HCT116 (cell line): ENCODE measurements around the gene CREG2. TPM values are rescaled to one million over a fixed set of nuclear protein-coding genes. Genes with fewer than 3 reads are reported as not detected.

Experiments used
- ATAC-seq: fragments of 200-7000 bp; cut with Tn5 transposase; 2 replicates; pipeline ENCODE4 v1.9.1; 2020; ENCODE audit warnings: mild to moderate bottlenecking, moderate library complexity
- BruUV-seq: library from RNA; stranded (reverse); fragments of 400-500 nt; replicated peaks from 2 replicates; lab custom pipeline; 2021; lab: Mats Ljungman, UMichigan
- CTCF ChIA-PET: fragments of 300-600 bp; sonication (Branson Sonifier 250); formaldehyde crosslinking; loops from one replicate; lab custom pipeline; 2021; ENCODE audit warnings: antibody characterized with exemption; lab: Charles Lee
- POLR2A ChIA-PET: fragments of 300-600, 350-600 bp; sonication (Branson Sonifier 250); formaldehyde crosslinking; loops from one replicate; lab custom pipeline; 2021; ENCODE audit warnings: antibody characterized with exemption; lab: Charles Lee
- RAD21 ChIA-PET, 2 experiments: fragments of 300-600 bp; sonication (Branson Sonifier 250); formaldehyde crosslinking; loops; one replicate each; lab custom pipeline; 2023; ENCODE audit warnings: low total read pairs in 2 of 2; ENCODE audit not compliant: uncharacterized antibody in 2 of 2, unreplicated experiment in 2 of 2, low non-redundant PET in 1 of 2; lab: Charles Lee
- DNase-seq: peaks from one replicate; pipeline ENCODE4 v3.0.0-alpha.2; 2010; ENCODE audit warnings: low read depth, low spot score
- H2AFZ ChIP-seq: fragments of 200-600 bp; shearing (Covaris generic), sonication (generic); 2 replicates; pipeline ENCODE4 v1.6.1; 2017; ENCODE audit warnings: low read depth, mixed run types, mixed read lengths, antibody characterized with exemption, low read length; ENCODE audit not compliant: poor library complexity, severe bottlenecking
- H3K27ac ChIP-seq: 2 replicates; pipeline ENCODE4 v1.5.1; 2012; ENCODE audit warnings: low read depth, low read length
- H3K27me3 ChIP-seq: fragments of 200-600 bp; sonication (generic); 2 replicates; pipeline ENCODE4 v1.6.1; 2016; ENCODE audit warnings: mixed run types, low read length, mixed read lengths; ENCODE audit not compliant: insufficient read depth
- H3K36me3 ChIP-seq, 2 experiments: fragments of 200-500 bp in 1 of 2; fragments of 200-600 bp in 1 of 2; sonication (Bioruptor generic) in 1 of 2; sonication (generic) in 1 of 2; 2 replicates each; pipeline versions ENCODE4 v1.5.1 to v1.6.1; 2014 to 2016; ENCODE audit warnings: low read length in 2 of 2, inconsistent platforms in 1 of 2, mixed read lengths in 1 of 2, mixed run types in 1 of 2; ENCODE audit not compliant: insufficient read depth in 2 of 2, control insufficient read depth in 1 of 2
- H3K4me1 ChIP-seq, 2 experiments: fragments of 200-600 bp in 1 of 2; sonication (generic) in 1 of 2; 2 replicates each; pipeline versions ENCODE4 v1.5.1 to v1.6.1; 2012 to 2017; ENCODE audit warnings: low read length in 2 of 2, inconsistent platforms in 1 of 2, mild to moderate bottlenecking in 1 of 2, mixed read lengths in 1 of 2, mixed run types in 1 of 2, moderate library complexity in 1 of 2; ENCODE audit not compliant: insufficient read depth in 2 of 2, control insufficient read depth in 1 of 2
- H3K4me2 ChIP-seq: fragments of 200-600 bp; sonication (generic); 2 replicates; pipeline ENCODE4 v1.6.1; 2017; ENCODE audit warnings: mixed run types, low read length, mixed read lengths
- H3K4me3 ChIP-seq, 2 experiments: fragments of 200-600 bp in 1 of 2; sonication (generic) in 1 of 2; replicated peaks in 1 of 2; 2 replicates each; pipeline ENCODE4 v1.5.1; 2011 to 2016; ENCODE audit warnings: low read length in 2 of 2, control low read depth in 1 of 2, low read depth in 1 of 2, mild to moderate bottlenecking in 1 of 2, mixed read lengths in 1 of 2, mixed run types in 1 of 2
- H3K79me2 ChIP-seq: fragments of 200-600 bp; sonication (generic); 2 replicates; pipeline ENCODE4 v1.6.1; 2017; ENCODE audit warnings: mild to moderate bottlenecking, mixed run types, low read length, moderate library complexity, mixed read lengths; ENCODE audit not compliant: insufficient read depth
- H3K9ac ChIP-seq: fragments of 200-600 bp; sonication (generic); 2 replicates; pipeline ENCODE4 v1.6.1; 2016; ENCODE audit warnings: low read length, mixed read lengths
- H3K9me2 ChIP-seq: fragments of 200-600 bp; sonication (generic), shearing (Covaris generic); 2 replicates; pipeline ENCODE4 v1.6.1; 2017; ENCODE audit warnings: mixed run types, mild to moderate bottlenecking, moderate library complexity; ENCODE audit not compliant: insufficient read depth
- H3K9me3 ChIP-seq, 2 experiments: fragments of 200-500 bp in 1 of 2; fragments of 200-600 bp in 1 of 2; sonication (Bioruptor generic) in 1 of 2; sonication (generic) in 1 of 2; 2 replicates each; pipeline ENCODE4 v1.6.1; 2014 to 2017; ENCODE audit warnings: low read length in 2 of 2, mixed read lengths in 2 of 2, inconsistent platforms in 1 of 2, low read depth in 1 of 2, mild to moderate bottlenecking in 1 of 2, mixed run types in 1 of 2, moderate library complexity in 1 of 2; ENCODE audit not compliant: control insufficient read depth in 1 of 2, insufficient read depth in 1 of 2
- H4K20me1 ChIP-seq: fragments of 200-600 bp; sonication (generic), shearing (Covaris generic); 2 replicates; pipeline ENCODE4 v1.6.1; 2017; ENCODE audit warnings: mixed run types, mild to moderate bottlenecking, moderate library complexity; ENCODE audit not compliant: insufficient read depth
- ATF3 ChIP-seq: IDR thresholded peaks from 2 replicates; pipeline ENCODE4 v1.6.1; 2012
- CTCF ChIP-seq, 3 experiments: fragments of 200-600 bp in 1 of 3; sonication (generic) in 1 of 3; IDR thresholded peaks in 2 of 3; conservative IDR thresholded peaks in 1 of 3; 2 replicates each; pipeline ENCODE4 v1.5.1; 2012 to 2017; ENCODE audit warnings: low read depth in 2 of 3, low read length in 2 of 3, antibody characterized with exemption in 1 of 3, borderline replicate concordance in 1 of 3, control low read depth in 1 of 3, mild to moderate bottlenecking in 1 of 3, mixed read lengths in 1 of 3, mixed run types in 1 of 3, moderate library complexity in 1 of 3; ENCODE audit not compliant: insufficient read depth in 1 of 3
- EGR1 ChIP-seq: IDR thresholded peaks from 2 replicates; pipeline ENCODE4 v1.6.1; 2012; ENCODE audit warnings: low read depth
- ELF1 ChIP-seq: IDR thresholded peaks from 2 replicates; pipeline ENCODE4 v1.6.1; 2012; ENCODE audit warnings: low read depth, borderline replicate concordance
- EZH2 ChIP-seq: fragments of 200-600 bp; sonication (generic); IDR thresholded peaks from 2 replicates; pipeline ENCODE4 v1.6.1; 2017; ENCODE audit warnings: antibody characterized with exemption, mixed run types
- EZH2phosphoT487 ChIP-seq: fragments of 200-600 bp; IDR thresholded peaks from 2 replicates; pipeline ENCODE4 v1.6.1; 2018; ENCODE audit warnings: antibody characterized with exemption, borderline replicate concordance
- FOSL1 ChIP-seq: IDR thresholded peaks from 2 replicates; pipeline ENCODE4 v1.6.1; 2012; ENCODE audit warnings: low read depth
- JUND ChIP-seq: IDR thresholded peaks from 2 replicates; pipeline ENCODE4 v1.6.1; 2012
- POLR2A ChIP-seq: IDR thresholded peaks from 2 replicates; pipeline ENCODE4 v1.7.0; 2011; ENCODE audit warnings: borderline replicate concordance; ENCODE audit not compliant: insufficient read depth, insufficient read length; ENCODE audit errors: extremely low read depth
- POLR2AphosphoS5 ChIP-seq: IDR thresholded peaks from 2 replicates; pipeline ENCODE4 v1.6.1; 2011; ENCODE audit warnings: mild to moderate bottlenecking, low read depth, low read length, moderate library complexity
- RAD21 ChIP-seq: IDR thresholded peaks from 2 replicates; pipeline ENCODE4 v1.6.1; 2012; ENCODE audit warnings: low read depth, mild to moderate bottlenecking
- SIN3A ChIP-seq: IDR thresholded peaks from 2 replicates; pipeline ENCODE4 v1.6.1; 2012; ENCODE audit warnings: low read depth
- SP1 ChIP-seq: IDR thresholded peaks from 2 replicates; pipeline ENCODE4 v1.6.1; 2012; ENCODE audit warnings: low read depth
- SRF ChIP-seq: IDR thresholded peaks from 2 replicates; pipeline ENCODE4 v1.6.1; 2012; ENCODE audit warnings: low read depth
- TCF7L2 ChIP-seq: IDR thresholded peaks from 2 replicates; pipeline ENCODE4 v1.7.0; 2011; ENCODE audit warnings: borderline replicate concordance, inconsistent platforms; ENCODE audit not compliant: insufficient read depth, insufficient read length; ENCODE audit errors: extremely low read depth
- YY1 ChIP-seq: IDR thresholded peaks from 2 replicates; pipeline ENCODE4 v1.6.1; 2011; ENCODE audit warnings: low read length, low read depth, moderate library complexity, mild to moderate bottlenecking; ENCODE audit not compliant: insufficient replicate concordance; ENCODE audit errors: extremely low read depth
- ZFX ChIP-seq: fragments of 450-650 bp; IDR thresholded peaks from 2 replicates; pipeline ENCODE4 v1.6.1; 2017
- ZNF274 ChIP-seq: fragments of 200-500 bp; sonication (Bioruptor generic); IDR thresholded peaks from 2 replicates; pipeline ENCODE4 v1.6.1; 2014; ENCODE audit warnings: mild to moderate bottlenecking, low read depth, low read length, inconsistent platforms
- intact Hi-C: fragments of 100-400 bp; cut with micrococcal nuclease; formaldehyde crosslinking; loops from 2 replicates; pipeline ENCODE4 v1.10.0; 2022
- total RNA-seq: library from RNA; stranded (reverse); gene quantifications from one replicate; pipeline ENCODE4 v1.2.1, GENCODE V29; 2021; ENCODE audit not compliant: unreplicated experiment
- TF ChIP-seq, protein P1 (sequence below): IDR thresholded peaks from 2 replicates; pipeline ENCODE4 v1.6.1; 2012; ENCODE audit warnings: low read depth
- TF ChIP-seq, protein P2 (sequence below): IDR thresholded peaks from 2 replicates; pipeline ENCODE4 v1.6.1; 2011; ENCODE audit warnings: mild to moderate bottlenecking, low read length, moderate library complexity; ENCODE audit not compliant: insufficient replicate concordance; ENCODE audit errors: extremely low read depth

Gene CREG2
- total RNA-seq, 1 experiment from 2014 or later: 0.12 TPM

DNA sequence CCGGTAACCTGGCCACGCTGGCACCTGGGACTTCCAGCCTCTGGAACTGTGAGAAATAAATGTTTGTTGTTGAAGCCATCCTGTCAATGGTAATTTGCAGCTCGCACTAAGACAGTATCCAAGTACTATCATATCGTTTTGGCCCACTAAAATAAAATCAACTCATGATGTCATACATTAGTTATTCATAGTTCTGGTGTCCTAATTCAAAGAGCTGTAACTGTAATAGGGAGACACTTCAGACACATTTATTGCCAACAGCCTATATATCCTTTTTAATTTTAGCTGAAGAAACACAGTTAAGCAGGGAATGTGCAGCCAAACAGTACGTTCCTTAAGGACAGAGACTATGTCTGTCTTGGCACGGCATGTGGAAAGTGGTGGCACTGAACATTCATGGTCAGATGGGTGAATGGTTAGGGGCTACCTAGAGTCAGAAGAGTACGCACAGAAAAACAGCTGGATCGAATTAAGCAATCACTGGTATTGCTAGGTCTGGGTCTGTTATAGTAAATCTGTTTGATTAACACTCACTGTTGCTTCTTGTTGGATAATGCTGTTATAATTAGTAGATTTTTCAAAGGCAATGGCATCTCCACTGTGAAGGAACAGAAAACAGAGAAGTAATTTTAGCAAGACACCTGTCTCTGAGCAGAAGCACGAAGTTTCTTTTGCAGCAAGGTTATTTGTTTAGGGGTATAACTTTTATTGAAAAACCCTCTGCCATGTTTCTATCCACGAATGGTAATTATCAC, 41.3 kb upstream of the CREG2 start:
- no peak overlapping the region for H2AFZ ChIP-seq
- H3K79me2 ChIP-seq: no peaks in the 10 kb centered on the region
- H3K9me3 ChIP-seq: no peaks in the 10 kb centered on the region
- ChIA-PET RAD21 (no interaction called here), CTCF (interaction anchor here (1.4 kb wide), 1 partner anchor 10 kb away, joined by 4 read pairs; no protein-coding TSS in a partner anchor), POLR2A (no interaction called here)
- no peaks in the 10 kb centered on the region for H3K9me2 ChIP-seq
- no peaks in the 10 kb centered on the region for H4K20me1 ChIP-seq
- DNase-seq (no peak), ATAC-seq (no peak)
- no TSS peak for BruUV-seq
- H3K27me3 ChIP-seq: no peaks in the 10 kb centered on the region
- no peak overlapping the region for H3K9ac ChIP-seq
- H3K27ac ChIP-seq: no peak overlapping the region
- H3K4me1 ChIP-seq: no peaks in the 10 kb centered on the region
- TF ChIP-seq TCF7L2 (no peak), ELF1 (no peak), SIN3A (no peak), SRF (no peak), RAD21 (no peak), EZH2 (no peak), CTCF (IDR thresholded peaks at IDR 0.05 in 2 of 3, conservative IDR thresholded peaks at IDR 0.05 in 1 of 3; ENCODE audit: borderline replicate concordance in 1 of 3, insufficient read depth in 1 of 3, low read depth in 2 of 3, low read length in 2 of 3) (no peak), JUND (no peak), POLR2A (no peak), ZFX (no peak), POLR2AphosphoS5 (no peak), EGR1 (no peak), ATF3 (no peak), ZNF274 (no peak), YY1 (no peak), SP1 (no peak), FOSL1 (no peak), EZH2phosphoT487 (no peak)
- TF ChIP-seq, protein P1, sequence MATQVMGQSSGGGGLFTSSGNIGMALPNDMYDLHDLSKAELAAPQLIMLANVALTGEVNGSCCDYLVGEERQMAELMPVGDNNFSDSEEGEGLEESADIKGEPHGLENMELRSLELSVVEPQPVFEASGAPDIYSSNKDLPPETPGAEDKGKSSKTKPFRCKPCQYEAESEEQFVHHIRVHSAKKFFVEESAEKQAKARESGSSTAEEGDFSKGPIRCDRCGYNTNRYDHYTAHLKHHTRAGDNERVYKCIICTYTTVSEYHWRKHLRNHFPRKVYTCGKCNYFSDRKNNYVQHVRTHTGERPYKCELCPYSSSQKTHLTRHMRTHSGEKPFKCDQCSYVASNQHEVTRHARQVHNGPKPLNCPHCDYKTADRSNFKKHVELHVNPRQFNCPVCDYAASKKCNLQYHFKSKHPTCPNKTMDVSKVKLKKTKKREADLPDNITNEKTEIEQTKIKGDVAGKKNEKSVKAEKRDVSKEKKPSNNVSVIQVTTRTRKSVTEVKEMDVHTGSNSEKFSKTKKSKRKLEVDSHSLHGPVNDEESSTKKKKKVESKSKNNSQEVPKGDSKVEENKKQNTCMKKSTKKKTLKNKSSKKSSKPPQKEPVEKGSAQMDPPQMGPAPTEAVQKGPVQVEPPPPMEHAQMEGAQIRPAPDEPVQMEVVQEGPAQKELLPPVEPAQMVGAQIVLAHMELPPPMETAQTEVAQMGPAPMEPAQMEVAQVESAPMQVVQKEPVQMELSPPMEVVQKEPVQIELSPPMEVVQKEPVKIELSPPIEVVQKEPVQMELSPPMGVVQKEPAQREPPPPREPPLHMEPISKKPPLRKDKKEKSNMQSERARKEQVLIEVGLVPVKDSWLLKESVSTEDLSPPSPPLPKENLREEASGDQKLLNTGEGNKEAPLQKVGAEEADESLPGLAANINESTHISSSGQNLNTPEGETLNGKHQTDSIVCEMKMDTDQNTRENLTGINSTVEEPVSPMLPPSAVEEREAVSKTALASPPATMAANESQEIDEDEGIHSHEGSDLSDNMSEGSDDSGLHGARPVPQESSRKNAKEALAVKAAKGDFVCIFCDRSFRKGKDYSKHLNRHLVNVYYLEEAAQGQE: no peak
- TF ChIP-seq, protein P2, sequence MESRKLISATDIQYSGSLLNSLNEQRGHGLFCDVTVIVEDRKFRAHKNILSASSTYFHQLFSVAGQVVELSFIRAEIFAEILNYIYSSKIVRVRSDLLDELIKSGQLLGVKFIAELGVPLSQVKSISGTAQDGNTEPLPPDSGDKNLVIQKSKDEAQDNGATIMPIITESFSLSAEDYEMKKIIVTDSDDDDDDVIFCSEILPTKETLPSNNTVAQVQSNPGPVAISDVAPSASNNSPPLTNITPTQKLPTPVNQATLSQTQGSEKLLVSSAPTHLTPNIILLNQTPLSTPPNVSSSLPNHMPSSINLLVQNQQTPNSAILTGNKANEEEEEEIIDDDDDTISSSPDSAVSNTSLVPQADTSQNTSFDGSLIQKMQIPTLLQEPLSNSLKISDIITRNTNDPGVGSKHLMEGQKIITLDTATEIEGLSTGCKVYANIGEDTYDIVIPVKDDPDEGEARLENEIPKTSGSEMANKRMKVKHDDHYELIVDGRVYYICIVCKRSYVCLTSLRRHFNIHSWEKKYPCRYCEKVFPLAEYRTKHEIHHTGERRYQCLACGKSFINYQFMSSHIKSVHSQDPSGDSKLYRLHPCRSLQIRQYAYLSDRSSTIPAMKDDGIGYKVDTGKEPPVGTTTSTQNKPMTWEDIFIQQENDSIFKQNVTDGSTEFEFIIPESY: no peak
- no peak overlapping the region for H3K4me3 ChIP-seq
- no peaks in the 10 kb centered on the region for H3K36me3 ChIP-seq
- no peak overlapping the region for H3K4me2 ChIP-seq
- intact Hi-C loops: loop anchor here (10.0 kb wide), 1 partner anchor 736 kb away; no protein-coding TSS in a partner anchor
